IPS-15b (cell line): ENCODE measurements around the gene C2orf81.

Source experiments
- H3K27me3 ChIP-seq: one replicate; pipeline ENCODE4 v1.6.1; 2013; ENCODE audit warnings: low read length; ENCODE audit not compliant: control insufficient read depth, insufficient read depth
- H3K36me3 ChIP-seq: one replicate; pipeline ENCODE4 v1.6.1; 2013; ENCODE audit warnings: low read length; ENCODE audit not compliant: control insufficient read depth, insufficient read depth
- H3K4me1 ChIP-seq: one replicate; pipeline ENCODE4 v1.6.1; 2013; ENCODE audit warnings: mild to moderate bottlenecking, low read length; ENCODE audit not compliant: control insufficient read depth, insufficient read depth
- H3K4me3 ChIP-seq: one replicate; pipeline ENCODE4 v1.5.1; 2013; ENCODE audit warnings: low read depth, low read length
- H3K9ac ChIP-seq: one replicate; pipeline ENCODE4 v1.6.1; 2013; ENCODE audit warnings: low read depth, mild to moderate bottlenecking, low read length
- H3K9me3 ChIP-seq: one replicate; pipeline ENCODE4 v1.6.1; 2013; ENCODE audit warnings: mild to moderate bottlenecking, low read length; ENCODE audit not compliant: control insufficient read depth, insufficient read depth

The C2orf81 gene

DNA sequence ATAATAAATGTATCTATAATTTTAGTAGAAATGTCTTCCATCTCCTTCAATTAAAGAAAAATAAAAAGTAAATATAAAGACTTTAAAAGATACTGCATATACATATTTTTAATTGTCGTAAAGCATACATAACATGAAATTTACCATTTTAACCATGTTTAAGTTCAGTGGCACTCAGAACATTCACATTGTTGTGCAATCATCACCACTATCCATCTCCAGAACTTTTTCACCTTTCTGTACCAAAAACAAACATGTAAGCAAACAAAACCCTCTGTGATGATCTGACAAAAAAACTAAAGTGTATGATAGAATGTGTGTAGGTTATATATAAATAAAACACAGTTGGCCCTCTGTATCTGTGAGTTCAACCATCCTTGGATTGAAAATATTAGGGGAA lies 27.9 kb downstream of the C2orf81 start:
- Histone ChIP-seq H3K9ac (no peak overlapping the region), H3K9me3 (no peaks in the 10 kb centered on the region), H3K27me3 (no peaks in the 10 kb centered on the region), H3K4me3 (no peak overlapping the region), H3K4me1 (peaks cover 4% of the 10 kb centered on the region), H3K36me3 (no peaks in the 10 kb centered on the region)

GRCh38 chr2:74392449-74392743 lies 29.0 kb downstream of the C2orf81 start:
- Histone ChIP-seq H3K4me1 (peaks cover 4% of the 10 kb centered on the region), H3K9me3 (no peaks in the 10 kb centered on the region), H3K36me3 (no peaks in the 10 kb centered on the region), H3K4me3 (peak overlapping the region; percentile 78), H3K9ac (peak overlapping the region; percentile 18), H3K27me3 (no peaks in the 10 kb centered on the region)

DNA sequence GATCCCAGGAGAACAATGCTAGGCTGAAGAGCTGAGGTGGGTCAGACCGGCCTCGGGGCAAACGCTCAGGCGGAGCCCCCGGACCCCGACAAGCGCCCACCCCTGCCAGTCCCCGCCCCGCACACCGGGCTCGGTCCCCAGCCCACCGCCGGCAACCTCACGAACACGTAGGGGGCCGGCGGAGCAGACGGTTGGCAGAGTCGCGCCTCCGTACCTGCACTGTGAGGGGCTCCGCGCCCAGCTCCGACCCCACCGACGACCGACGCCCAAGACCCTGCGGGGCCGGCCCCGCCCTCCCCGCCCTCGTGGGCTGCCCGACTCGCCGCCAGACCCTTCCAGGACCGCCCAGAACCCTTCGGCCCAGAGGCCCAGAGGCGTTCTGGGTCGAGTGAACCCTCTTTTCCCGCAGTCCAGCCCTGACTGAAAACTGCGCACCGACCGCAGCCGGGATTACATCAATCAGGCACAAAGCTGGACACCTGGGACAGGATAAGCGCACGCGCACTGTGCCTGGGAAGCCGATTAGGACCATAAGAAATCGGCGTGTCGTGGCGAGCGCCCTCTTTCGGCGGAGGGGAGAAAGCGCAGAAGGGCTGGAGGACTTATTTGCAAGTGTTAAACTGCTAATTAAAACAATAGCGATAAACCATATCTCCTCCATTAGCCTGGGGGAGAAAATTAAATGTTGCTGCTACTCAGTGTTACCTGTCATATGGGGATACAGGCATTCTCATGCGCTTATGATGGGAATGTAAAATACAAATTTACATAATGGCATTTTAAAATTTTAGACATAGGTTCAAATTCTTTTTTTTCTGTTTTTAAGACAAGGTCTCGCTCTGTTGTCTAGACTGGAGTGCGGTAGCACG lies 29.6 kb downstream of the C2orf81 start:
- H3K9ac ChIP-seq = peak overlapping the region; percentile 55
- H3K4me1 ChIP-seq = peaks cover 4% of the 10 kb centered on the region
- no peaks in the 10 kb centered on the region for H3K27me3 ChIP-seq
- H3K36me3 ChIP-seq = no peaks in the 10 kb centered on the region
- H3K9me3 ChIP-seq = no peaks in the 10 kb centered on the region
- peak overlapping the region; percentile 78 for H3K4me3 ChIP-seq

- H3K4me3 ChIP-seq = peak overlapping the region; percentile 78
- no peaks in the 10 kb centered on the region for H3K27me3 ChIP-seq
- peak overlapping the region; percentile 55 for H3K9ac ChIP-seq
- H3K36me3 ChIP-seq = no peaks in the 10 kb centered on the region
- no peaks in the 10 kb centered on the region for H3K9me3 ChIP-seq
- H3K4me1 ChIP-seq = peaks cover 4% of the 10 kb centered on the region
These were observed 30.2 kb downstream of the C2orf81 start for GRCh38 chr2:74391209-74391579.

GRCh38 chr2:74390606-74391005 lies 30.8 kb downstream of the C2orf81 start:
- peak overlapping the region; percentile 78 for H3K4me3 ChIP-seq

GRCh38 chr2:74387346-74387745 lies 34.1 kb downstream of the C2orf81 start:
- Histone ChIP-seq H3K27me3 (no peaks in the 10 kb centered on the region), H3K4me1 (peaks cover 4% of the 10 kb centered on the region), H3K4me3 (no peak overlapping the region), H3K9me3 (no peaks in the 10 kb centered on the region), H3K9ac (no peak overlapping the region), H3K36me3 (peaks cover 3% of the 10 kb centered on the region)

More at GRCh38 chr2:74390606-74391005, 30.8 kb downstream of the C2orf81 start:
- H3K27me3 ChIP-seq = no peaks in the 10 kb centered on the region
- peaks cover under 1% of the 10 kb centered on the region for H3K36me3 ChIP-seq
- H3K4me1 ChIP-seq = peaks cover 4% of the 10 kb centered on the region
- H3K9ac ChIP-seq = no peak overlapping the region
- no peaks in the 10 kb centered on the region for H3K9me3 ChIP-seq

DNA sequence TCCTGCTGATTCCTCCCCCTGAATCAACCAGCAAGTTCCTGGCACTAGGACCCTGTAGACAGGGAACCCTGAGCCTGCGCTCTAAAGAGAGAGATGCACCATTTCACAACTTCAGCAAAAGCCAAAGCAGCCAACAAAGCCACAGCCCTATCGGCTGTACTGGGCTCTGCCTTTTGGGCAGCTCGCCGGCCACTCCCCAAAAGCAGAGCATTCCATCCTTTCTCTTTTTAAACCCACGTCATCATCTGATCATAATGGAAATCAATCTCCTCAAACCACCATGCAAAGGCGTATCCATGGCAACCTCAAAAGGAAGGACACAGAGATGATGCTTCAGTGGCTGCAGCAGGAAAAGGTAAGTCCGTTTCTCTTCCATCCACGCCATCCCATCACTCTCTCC lies 36.0 kb downstream of the C2orf81 start:
- H3K4me1 ChIP-seq = peaks cover 4% of the 10 kb centered on the region
- no peaks in the 10 kb centered on the region for H3K27me3 ChIP-seq
- no peaks in the 10 kb centered on the region for H3K9me3 ChIP-seq
- H3K9ac ChIP-seq = no peak overlapping the region
- no peak overlapping the region for H3K4me3 ChIP-seq
- peaks cover 3% of the 10 kb centered on the region for H3K36me3 ChIP-seq

DNA sequence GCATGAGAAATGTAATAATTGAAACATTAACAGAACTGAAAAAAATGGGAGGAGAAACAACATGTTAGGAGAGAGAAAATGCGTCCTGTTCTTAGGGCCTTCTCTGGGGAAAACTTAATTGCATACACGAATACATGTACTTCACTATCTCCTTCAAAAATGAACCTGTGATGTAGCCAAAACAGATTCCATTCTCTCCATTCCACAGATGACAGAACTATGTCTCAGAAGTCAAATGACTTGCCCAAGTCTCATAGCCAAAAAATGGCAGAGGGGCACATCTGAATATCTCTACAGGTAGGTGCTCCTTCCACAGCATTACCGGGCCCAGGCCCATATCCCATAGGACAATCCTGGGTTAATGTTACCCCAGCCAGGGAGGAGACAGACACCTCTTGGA lies 37.4 kb downstream of the C2orf81 start:
- Histone ChIP-seq H3K9ac (no peak overlapping the region), H3K9me3 (no peaks in the 10 kb centered on the region), H3K36me3 (peaks cover 3% of the 10 kb centered on the region), H3K4me1 (peaks cover 11% of the 10 kb centered on the region), H3K4me3 (no peak overlapping the region), H3K27me3 (no peaks in the 10 kb centered on the region)

DNA sequence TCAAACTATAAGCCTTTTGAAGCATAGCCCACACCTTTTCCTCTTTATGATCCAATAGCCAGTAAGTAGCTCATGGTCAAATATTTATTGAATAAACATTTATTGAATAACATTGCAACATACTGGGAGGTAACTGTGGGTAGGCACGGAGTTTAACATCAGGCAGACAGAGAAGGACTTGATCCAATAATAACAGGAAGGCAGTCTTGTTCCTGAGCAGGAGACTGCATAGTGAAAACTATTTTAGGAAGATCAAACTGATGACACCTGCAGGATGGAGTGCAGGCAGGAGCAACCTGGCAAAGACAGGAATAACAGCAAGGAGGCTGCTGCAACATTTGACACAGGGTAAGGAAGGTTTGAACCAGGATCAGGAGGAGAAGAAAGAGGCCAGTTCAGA lies 38.2 kb downstream of the C2orf81 start:
- H3K27me3 ChIP-seq = no peaks in the 10 kb centered on the region
- H3K4me1 ChIP-seq = peaks cover 11% of the 10 kb centered on the region
- no peaks in the 10 kb centered on the region for H3K9me3 ChIP-seq
- no peak overlapping the region for H3K4me3 ChIP-seq
- no peak overlapping the region for H3K9ac ChIP-seq
- H3K36me3 ChIP-seq = peaks cover 3% of the 10 kb centered on the region

DNA sequence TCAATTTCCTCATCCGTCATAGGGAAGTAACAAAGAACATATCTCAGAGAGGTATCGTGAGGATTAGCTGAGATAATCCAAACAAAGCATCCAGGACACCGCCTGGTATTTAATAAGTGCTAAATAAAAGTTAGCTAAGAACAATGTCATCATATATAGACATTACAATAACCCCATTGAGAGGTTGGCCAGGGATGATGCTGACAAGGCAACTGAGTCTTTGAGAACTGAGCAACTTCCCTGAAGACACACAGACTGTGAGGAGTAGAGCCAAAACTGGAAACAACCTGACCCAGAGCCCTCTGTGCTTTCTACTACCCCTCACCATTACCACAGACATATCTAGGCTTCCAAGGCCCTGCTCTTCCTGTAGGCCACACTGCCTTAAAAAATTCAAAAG lies 39.7 kb downstream of the C2orf81 start:
- H3K4me1 ChIP-seq = peaks cover 11% of the 10 kb centered on the region
- no peak overlapping the region for H3K9ac ChIP-seq
- no peaks in the 10 kb centered on the region for H3K27me3 ChIP-seq
- H3K36me3 ChIP-seq = peaks cover 9% of the 10 kb centered on the region
- H3K4me3 ChIP-seq = no peak overlapping the region
- H3K9me3 ChIP-seq = no peaks in the 10 kb centered on the region

GRCh38 chr2:74379851-74380789 lies 41.3 kb downstream of the C2orf81 start, which contains the start of gene DCTN1:
DCTN1 (minus strand) TSS chr2:74380311; CDS start chr2:74380037, 274 bp downstream.
- Histone ChIP-seq H3K36me3 (peaks cover 7% of the 10 kb centered on the region), H3K4me3 (peak within 1 kb of the TSS; percentile 53), H3K27me3 (no peaks in the 10 kb centered on the region), H3K9ac (peak within 1 kb of the TSS; percentile 32), H3K9me3 (no peaks in the 10 kb centered on the region), H3K4me1 (peaks cover 11% of the 10 kb centered on the region)
